Chondrocyte (in vitro differentiated cells): ENCODE results near the gene GZF1. TPM values are rescaled to one million over a fixed set of nuclear protein-coding genes. Genes with fewer than 3 reads are reported as not detected.

Experiments used
- DNase-seq: peaks from one replicate; pipeline ENCODE4 v3.0.0; 2021; ENCODE audit warnings: mixed read lengths, low spot score
- H3K27ac Mint-ChIP-seq: one replicate; pipeline ENCODE4 v1.8.0; 2021; ENCODE audit warnings: mild to moderate bottlenecking, moderate library complexity, mixed read lengths; ENCODE audit not compliant: unreplicated experiment
- H3K27me3 Mint-ChIP-seq: 2 replicates; pipeline ENCODE4 v1.8.0; 2021; ENCODE audit warnings: low read depth, mixed read lengths
- H3K36me3 Mint-ChIP-seq: 2 replicates; pipeline ENCODE4 v1.8.0; 2021; ENCODE audit warnings: low read depth, mixed read lengths
- H3K4me1 Mint-ChIP-seq: 2 replicates; pipeline ENCODE4 v1.8.0; 2021; ENCODE audit warnings: low read depth, mild to moderate bottlenecking, mixed read lengths
- H3K4me3 Mint-ChIP-seq: one replicate; pipeline ENCODE4 v1.8.0; 2021; ENCODE audit warnings: mild to moderate bottlenecking, moderate library complexity, mixed read lengths; ENCODE audit not compliant: unreplicated experiment
- H3K9me3 Mint-ChIP-seq: 2 replicates; pipeline ENCODE4 v1.8.0; 2021; ENCODE audit warnings: low read depth, mixed read lengths
- total RNA-seq: library from RNA; stranded (reverse); gene quantifications from 3 replicates; pipeline ENCODE4 v1.2.1, GENCODE V29; 2021
- TF ChIP-seq, protein P1 (sequence below): fragments of 200-600 bp; sonication (generic); IDR thresholded peaks from 2 replicates; pipeline ENCODE4 v1.5.0; 2021; ENCODE audit warnings: antibody characterized with exemption, mild to moderate bottlenecking, moderate library complexity

GZF1 gene
- total RNA-seq, 1 donor from 2014 or later = 11.4 TPM

DNA sequence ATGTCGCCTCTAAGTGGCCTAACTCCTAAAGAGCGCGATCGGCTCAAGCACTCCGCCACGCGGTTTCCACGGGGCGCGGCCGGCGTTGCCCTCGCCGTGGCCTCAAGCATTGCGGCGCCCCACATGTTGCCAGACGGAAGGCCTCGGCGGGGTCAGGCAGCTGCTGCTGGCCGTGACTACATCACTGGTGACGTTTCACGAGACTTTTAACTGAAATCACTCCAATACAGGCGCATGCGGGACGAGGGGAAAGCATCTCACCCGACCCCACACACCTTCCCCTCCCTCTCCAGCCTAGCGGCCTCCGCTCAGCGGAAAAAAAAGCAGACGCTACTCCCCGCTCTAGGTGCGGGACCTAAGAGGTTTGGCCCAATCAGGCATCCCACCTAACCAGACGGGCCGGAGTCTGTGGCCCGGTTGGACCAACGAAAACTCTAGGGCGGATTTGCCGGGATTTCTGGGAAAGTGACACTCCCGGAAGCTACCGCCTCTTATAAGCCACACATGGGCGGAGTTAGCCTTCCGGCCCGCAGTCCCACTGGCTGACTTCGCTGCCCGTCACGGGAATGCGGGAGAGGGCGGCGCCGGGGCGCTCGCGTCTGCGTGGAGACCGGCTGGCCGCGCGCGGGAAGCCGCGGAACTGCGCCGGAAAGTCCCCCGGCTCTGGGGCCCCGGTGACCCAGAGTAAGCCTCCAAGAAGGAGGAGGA, 11.6 kb upstream of the GZF1 start, which contains the start of gene NXT1:
Gene NXT1 (plus strand): TSS at position 596 of the 708 bp plus-strand sequence. CDS start 3,251 bp downstream, outside the sequence.
- peaks cover 22% of the 10 kb centered on the region for H3K4me1 Mint-ChIP-seq
- peak; percentile 99 for DNase-seq
- no peaks in the 10 kb centered on the region for H3K27me3 Mint-ChIP-seq
- peaks cover 2% of the 10 kb centered on the region for H3K36me3 Mint-ChIP-seq
- TF ChIP-seq, protein P1, sequence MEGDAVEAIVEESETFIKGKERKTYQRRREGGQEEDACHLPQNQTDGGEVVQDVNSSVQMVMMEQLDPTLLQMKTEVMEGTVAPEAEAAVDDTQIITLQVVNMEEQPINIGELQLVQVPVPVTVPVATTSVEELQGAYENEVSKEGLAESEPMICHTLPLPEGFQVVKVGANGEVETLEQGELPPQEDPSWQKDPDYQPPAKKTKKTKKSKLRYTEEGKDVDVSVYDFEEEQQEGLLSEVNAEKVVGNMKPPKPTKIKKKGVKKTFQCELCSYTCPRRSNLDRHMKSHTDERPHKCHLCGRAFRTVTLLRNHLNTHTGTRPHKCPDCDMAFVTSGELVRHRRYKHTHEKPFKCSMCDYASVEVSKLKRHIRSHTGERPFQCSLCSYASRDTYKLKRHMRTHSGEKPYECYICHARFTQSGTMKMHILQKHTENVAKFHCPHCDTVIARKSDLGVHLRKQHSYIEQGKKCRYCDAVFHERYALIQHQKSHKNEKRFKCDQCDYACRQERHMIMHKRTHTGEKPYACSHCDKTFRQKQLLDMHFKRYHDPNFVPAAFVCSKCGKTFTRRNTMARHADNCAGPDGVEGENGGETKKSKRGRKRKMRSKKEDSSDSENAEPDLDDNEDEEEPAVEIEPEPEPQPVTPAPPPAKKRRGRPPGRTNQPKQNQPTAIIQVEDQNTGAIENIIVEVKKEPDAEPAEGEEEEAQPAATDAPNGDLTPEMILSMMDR = no peak
- peak within 1 kb of the TSS; percentile 94 for H3K4me3 Mint-ChIP-seq
- peak within 1 kb of the TSS; percentile 100 for H3K27ac Mint-ChIP-seq
- no peaks in the 10 kb centered on the region for H3K9me3 Mint-ChIP-seq

DNA sequence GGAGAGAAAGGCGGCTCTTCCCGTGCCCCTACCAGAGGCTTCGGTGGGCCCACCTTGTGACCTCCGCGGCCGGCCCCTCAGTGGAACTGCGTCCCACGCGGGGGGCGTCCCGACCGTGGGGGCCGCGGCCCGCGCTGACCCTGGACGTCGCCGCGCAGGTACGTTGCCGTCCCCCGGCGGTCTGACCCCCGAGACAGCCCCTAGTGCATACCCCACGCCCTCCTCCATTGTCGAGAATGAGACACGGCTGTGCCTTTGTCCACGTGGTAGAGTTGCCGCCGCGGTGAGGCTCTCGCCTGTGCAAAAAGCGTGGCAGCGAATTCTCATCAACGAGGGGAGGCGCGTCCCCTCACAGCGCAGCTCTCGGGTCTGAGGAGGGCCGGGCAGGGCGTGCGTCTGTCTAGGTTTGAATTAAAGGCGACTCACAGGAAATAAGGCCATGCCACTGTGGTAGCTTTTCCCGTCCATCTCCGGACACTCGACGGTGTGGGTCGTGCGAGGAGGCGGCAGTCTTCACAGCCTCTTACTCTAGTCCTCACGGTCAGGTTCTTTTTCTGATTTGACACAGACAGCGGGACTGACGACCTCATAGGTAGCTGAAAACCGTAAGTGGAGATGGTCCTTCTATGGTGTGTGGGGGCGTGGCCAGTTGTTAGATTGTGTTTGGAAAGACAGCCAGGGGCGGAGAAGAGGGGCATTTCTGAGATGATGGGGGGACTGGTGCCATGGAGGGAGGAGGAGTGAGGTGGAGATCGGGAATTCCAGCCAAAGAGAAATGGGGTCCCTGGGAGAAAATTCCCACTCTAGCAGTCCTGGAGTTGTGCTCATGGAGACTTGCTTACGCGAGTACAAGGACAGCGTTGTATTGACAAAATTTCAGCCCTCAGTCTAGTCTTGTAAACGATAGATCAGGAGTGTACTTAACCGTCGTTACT, 10.8 kb upstream of the GZF1 start:
- Mint-ChIP-seq H3K27me3 (no peaks in the 10 kb centered on the region), H3K36me3 (peaks cover 2% of the 10 kb centered on the region), H3K4me1 (peaks cover 22% of the 10 kb centered on the region), H3K4me3 (peak overlapping the region; percentile 94), H3K27ac (peak overlapping the region; percentile 87), H3K9me3 (no peaks in the 10 kb centered on the region)
- TF ChIP-seq, protein P1 = no peak
- DNase-seq = peak; percentile 90

DNA sequence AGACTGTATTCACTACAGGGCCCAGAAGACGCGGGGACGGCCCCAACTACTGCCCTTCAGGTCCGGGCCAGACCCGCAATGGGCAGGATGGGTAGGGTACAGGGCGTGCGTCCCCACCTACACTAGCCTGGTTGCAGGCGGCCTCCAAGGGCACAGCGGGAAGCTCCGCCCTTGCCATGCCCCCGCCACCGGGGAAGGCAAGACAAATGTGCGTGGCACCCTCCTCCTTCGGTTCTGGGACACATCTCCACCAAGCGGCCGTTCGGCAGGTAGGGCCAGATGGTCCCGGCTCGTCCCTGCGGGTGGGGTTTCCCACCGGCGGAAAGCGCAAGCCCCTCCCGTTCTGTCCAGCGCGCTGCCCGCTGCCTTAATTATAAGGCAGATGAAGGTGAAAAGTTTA, 5.8 kb upstream of the GZF1 start:
- no peak overlapping the region for H3K4me3 Mint-ChIP-seq
- no peak for DNase-seq
- TF ChIP-seq, protein P1 = no peak
- no peaks in the 10 kb centered on the region for H3K27me3 Mint-ChIP-seq
- peaks cover 36% of the 10 kb centered on the region for H3K4me1 Mint-ChIP-seq
- peaks cover 2% of the 10 kb centered on the region for H3K36me3 Mint-ChIP-seq
- no peak overlapping the region for H3K27ac Mint-ChIP-seq
- H3K9me3 Mint-ChIP-seq = no peaks in the 10 kb centered on the region

DNA sequence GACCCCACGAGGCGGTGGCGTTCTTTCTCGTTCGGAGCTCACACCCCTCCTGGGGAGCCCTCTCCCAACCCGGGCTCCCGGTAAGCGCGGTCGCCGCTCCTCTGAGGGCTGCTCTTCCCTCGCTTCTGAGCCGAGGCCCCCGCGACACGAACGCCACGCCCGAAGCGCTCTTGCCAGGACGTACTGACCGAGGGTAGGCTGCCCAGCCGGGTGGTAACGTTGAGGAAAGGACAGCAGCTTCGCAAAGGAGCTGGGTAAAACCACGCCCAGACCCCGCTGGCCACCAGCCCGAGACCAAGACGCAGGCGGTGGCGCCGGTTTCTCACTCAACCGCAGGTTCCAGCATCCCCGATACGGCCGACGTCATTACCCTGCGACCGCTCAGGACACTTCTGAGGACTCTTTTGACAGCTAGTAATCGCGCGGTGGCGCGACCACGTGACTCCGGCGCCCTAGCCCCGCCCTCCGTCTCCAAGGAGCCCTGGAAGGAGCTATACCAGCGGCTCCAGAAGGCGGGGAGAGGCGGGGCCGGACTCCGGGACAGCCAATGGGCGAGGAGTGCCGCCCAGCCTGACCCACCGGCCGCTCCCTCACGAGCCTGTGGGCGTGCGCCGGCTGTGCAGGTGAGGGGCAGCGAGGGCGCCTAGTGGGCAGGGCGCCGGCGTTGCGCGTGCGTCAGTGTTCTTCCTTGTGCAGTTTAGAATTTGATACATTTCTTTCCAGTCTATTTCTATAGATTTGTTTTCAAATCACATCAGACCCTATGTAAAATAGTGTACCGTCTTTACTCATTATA, 4.0 kb upstream of the GZF1 start:
- Mint-ChIP-seq H3K4me3 (peak overlapping the region; percentile 86), H3K9me3 (no peaks in the 10 kb centered on the region), H3K27me3 (no peaks in the 10 kb centered on the region), H3K4me1 (peaks cover 24% of the 10 kb centered on the region), H3K36me3 (peaks cover 2% of the 10 kb centered on the region), H3K27ac (peak overlapping the region; percentile 95)
- TF ChIP-seq, protein P1 = no peak
- peak; percentile 100 for DNase-seq

DNA sequence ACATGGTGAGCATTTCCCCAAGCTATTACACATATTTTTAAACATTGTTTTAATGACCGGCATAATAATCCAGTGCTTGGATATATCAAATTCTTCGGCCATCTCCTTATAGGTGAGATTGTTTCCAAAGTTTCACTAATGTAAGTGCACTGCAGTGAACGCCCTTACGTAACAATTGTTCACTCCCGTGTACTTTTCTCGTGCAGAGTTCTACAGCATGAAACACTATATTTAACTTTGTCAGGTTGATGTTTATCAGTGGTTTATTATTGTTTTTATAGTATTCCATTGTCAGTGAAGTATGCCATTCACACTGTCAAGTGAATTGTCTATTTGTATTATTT, 3.4 kb upstream of the GZF1 start:
- Mint-ChIP-seq H3K27ac (peak overlapping the region; percentile 66), H3K27me3 (no peaks in the 10 kb centered on the region), H3K36me3 (peaks cover 2% of the 10 kb centered on the region)

More for the DNA sequence above, 3.4 kb upstream of the GZF1 start:
- Mint-ChIP-seq H3K4me3 (peak overlapping the region; percentile 86), H3K4me1 (peaks cover 30% of the 10 kb centered on the region), H3K9me3 (no peaks in the 10 kb centered on the region)
- DNase-seq = no peak
- TF ChIP-seq, protein P1 = no peak
